GM21786 (cell line): Measurements from ENCODE around the gene RABAC1.

Source experiments
- ATAC-seq: cut with Tn5 transposase; IDR thresholded peaks from one replicate; pipeline ENCODE4 v1.9.1; 2021; ENCODE audit not compliant: unreplicated experiment

RABAC1 gene

GRCh38 chr19:41990028-41990427 is 30.9 kb upstream of the RABAC1 start:
- ATAC-seq, result no peak

- ATAC-seq, result no peak
These were observed 29.8 kb upstream of the RABAC1 start for GRCh38 chr19:41988947-41989346.

- ATAC-seq, result no peak
These were observed 28.2 kb upstream of the RABAC1 start for GRCh38 chr19:41987141-41987860.

GRCh38 chr19:41984961-41985360 is 25.8 kb upstream of the RABAC1 start:
- no peak for ATAC-seq

- no peak for ATAC-seq
These were observed 22.6 kb upstream of the RABAC1 start for GRCh38 chr19:41981724-41982123.

GRCh38 chr19:41978470-41978869 is 19.3 kb upstream of the RABAC1 start:
- no peak for ATAC-seq

GRCh38 chr19:41977916-41978315 is 18.8 kb upstream of the RABAC1 start:
- no peak for ATAC-seq

- ATAC-seq, result no peak
These were observed 15.5 kb upstream of the RABAC1 start for GRCh38 chr19:41974652-41975051.

- no peak for ATAC-seq
These were observed 12.2 kb upstream of the RABAC1 start for GRCh38 chr19:41971363-41971762.

GRCh38 chr19:41969772-41970458 is 10.8 kb upstream of the RABAC1 start:
- ATAC-seq, result no peak

- no peak for ATAC-seq
These were observed 9.9 kb upstream of the RABAC1 start for GRCh38 chr19:41968751-41969595.

GRCh38 chr19:41967054-41967783 is 8.1 kb upstream of the RABAC1 start:
- ATAC-seq, result no peak

GRCh38 chr19:41965106-41965505 is 6.0 kb upstream of the RABAC1 start:
- ATAC-seq, result no peak

GRCh38 chr19:41960973-41961372 is 1.9 kb upstream of the RABAC1 start:
- ATAC-seq, result no peak

- ATAC-seq, result no peak
These were observed 610 bp downstream of the RABAC1 start for GRCh38 chr19:41958367-41959055.

- peak; percentile 36 for ATAC-seq
These were observed 1.2 kb downstream of the RABAC1 start for GRCh38 chr19:41957838-41958366.

GRCh38 chr19:41957161-41957837 is 1.8 kb downstream of the RABAC1 start:
- ATAC-seq, result no peak

- no peak for ATAC-seq
These were observed 2.5 kb downstream of the RABAC1 start for GRCh38 chr19:41956621-41957020.

GRCh38 chr19:41955521-41955920 is 3.6 kb downstream of the RABAC1 start:
- no peak for ATAC-seq
